Tibial artery (tissue), 4 donors: ENCODE data around the gene OPHN1.

Experiments used
- DNase-seq, 2 donors: peaks; one replicate each; pipeline ENCODE4 v3.0.0-alpha.2; 2019
- H3K27ac ChIP-seq, 2 donors: fragments of 200-600 bp; sonication (generic) in 1 of 2; 1 replicate in 1 of 2; 2 replicates in 1 of 2; pipeline ENCODE4 v1.5.1; 2018 to 2019; ENCODE audit warnings: mild to moderate bottlenecking in 1 of 2
- H3K27me3 ChIP-seq, 2 donors: fragments of 200-600 bp; sonication (generic) in 1 of 2; one replicate each; pipeline versions ENCODE4 v1.5.1 to v1.6.0; 2016 to 2019
- H3K36me3 ChIP-seq, 3 donors: fragments of 200-600 bp; sonication (generic) in 2 of 3; one replicate each; pipeline ENCODE4 v1.5.1; 2016 to 2019; ENCODE audit warnings: mild to moderate bottlenecking in 2 of 3
- H3K4me1 ChIP-seq, 4 donors: fragments of 200-600 bp; sonication (generic) in 2 of 4; 1 replicate in 3 of 4; 2 replicates in 1 of 4; pipeline ENCODE4 v1.5.1; 2016 to 2019
- H3K4me3 ChIP-seq, 2 donors: fragments of 200-600 bp; sonication (generic) in 1 of 2; 1 replicate in 1 of 2; 2 replicates in 1 of 2; pipeline ENCODE4 v1.5.1; 2018 to 2019; ENCODE audit warnings: mild to moderate bottlenecking in 2 of 2
- H3K9me3 ChIP-seq, 3 donors: fragments of 200-600 bp; sonication (generic) in 1 of 3; one replicate each; pipeline ENCODE4 v1.5.1; 2016 to 2019
- CTCF ChIP-seq, 2 experiments: fragments of 200-600 bp in 1 of 2; fragments of 450-650 bp in 1 of 2; IDR thresholded peaks; one replicate each; pipeline ENCODE4 v1.5.1; 2017 to 2019; ENCODE audit warnings: antibody characterized with exemption in 2 of 2, mild to moderate bottlenecking in 1 of 2, moderate library complexity in 1 of 2
- intact Hi-C: fragments of 100-400 bp; cut with DNase I; formaldehyde crosslinking; loops from one replicate; pipeline ENCODE4 v1.15.0; 2023; ENCODE audit warnings: low total_unique reads

Gene OPHN1

GRCh38 chrX:68424719-68425118, 8.6 kb downstream of the OPHN1 start:
- TF ChIP-seq CTCF (IDR thresholded peaks at IDR 0.05): no peak
- Histone ChIP-seq H3K27me3 (no peaks in the 10 kb centered on the region), H3K36me3 (no peaks in the 10 kb centered on the region), H3K4me1 (no peaks in the 10 kb centered on the region), H3K9me3 (no peaks in the 10 kb centered on the region), H3K27ac (no peak overlapping the region), H3K4me3 (no peak overlapping the region)
- no peak for DNase-seq
- intact Hi-C loops: no loop called here

- peaks cover 0 to 5% (median 0%) of the 10 kb centered on the region in 4 donors for H3K4me1 ChIP-seq
- TF ChIP-seq CTCF (IDR thresholded peaks at IDR 0.05): no peak
- intact Hi-C loops: no loop called here
- no peak overlapping the region for H3K27ac ChIP-seq
- DNase-seq: no peak
- H3K36me3 ChIP-seq: no peaks in the 10 kb centered on the region
- no peaks in the 10 kb centered on the region for H3K27me3 ChIP-seq
- no peaks in the 10 kb centered on the region for H3K9me3 ChIP-seq
- H3K4me3 ChIP-seq: no peak overlapping the region
These were observed 10.8 kb downstream of the OPHN1 start for GRCh38 chrX:68422478-68422877.

- Histone ChIP-seq H3K27ac (no peak overlapping the region), H3K4me1 (peaks cover 0 to 5% (median 0%) of the 10 kb centered on the region in 4 donors), H3K9me3 (no peaks in the 10 kb centered on the region), H3K36me3 (no peaks in the 10 kb centered on the region), H3K27me3 (no peaks in the 10 kb centered on the region), H3K4me3 (no peak overlapping the region)
- DNase-seq: no peak
- intact Hi-C loops: no loop called here
- TF ChIP-seq CTCF (IDR thresholded peaks at IDR 0.05): no peak
These were observed 11.7 kb downstream of the OPHN1 start for GRCh38 chrX:68421636-68422035.

- H3K27me3 ChIP-seq: no peaks in the 10 kb centered on the region
- H3K4me3 ChIP-seq: no peak overlapping the region
- intact Hi-C loops: no loop called here
- TF ChIP-seq CTCF (IDR thresholded peaks at IDR 0.05): no peak
- H3K27ac ChIP-seq: no peak overlapping the region
- no peaks in the 10 kb centered on the region for H3K36me3 ChIP-seq
- peaks cover 0 to 5% (median 0%) of the 10 kb centered on the region in 4 donors for H3K4me1 ChIP-seq
- no peaks in the 10 kb centered on the region for H3K9me3 ChIP-seq
- DNase-seq: no peak
These were observed 12.7 kb downstream of the OPHN1 start for GRCh38 chrX:68420559-68420958.

- no peak overlapping the region for H3K27ac ChIP-seq
- no peak for TF ChIP-seq CTCF (IDR thresholded peaks at IDR 0.05)
- no peaks in the 10 kb centered on the region for H3K27me3 ChIP-seq
- DNase-seq: no peak
- H3K9me3 ChIP-seq: no peaks in the 10 kb centered on the region
- H3K4me3 ChIP-seq: no peak overlapping the region
- no peaks in the 10 kb centered on the region for H3K36me3 ChIP-seq
- intact Hi-C loops: no loop called here
- H3K4me1 ChIP-seq: peaks cover 0 to 5% (median 0%) of the 10 kb centered on the region in 4 donors
These were observed 13.3 kb downstream of the OPHN1 start for GRCh38 chrX:68419975-68420374.

GRCh38 chrX:68417651-68418050, 15.6 kb downstream of the OPHN1 start:
- Histone ChIP-seq H3K4me3 (no peak overlapping the region), H3K27ac (no peak overlapping the region), H3K4me1 (peaks cover 0 to 5% (median 0%) of the 10 kb centered on the region in 4 donors), H3K27me3 (no peaks in the 10 kb centered on the region), H3K36me3 (no peaks in the 10 kb centered on the region), H3K9me3 (no peaks in the 10 kb centered on the region)
- intact Hi-C loops: no loop called here
- DNase-seq: no peak
- no peak for TF ChIP-seq CTCF (IDR thresholded peaks at IDR 0.05)
